PC-9 (cell line): ENCODE results near the gene CCDC12.

Source experiments
- EZH2 ChIP-seq: fragments of 200-600 bp; sonication (generic); IDR thresholded peaks from 2 replicates; pipeline ENCODE4 v1.8.0; 2017; ENCODE audit warnings: antibody characterized with exemption, low read depth
- TF ChIP-seq, protein P1 (sequence below): fragments of 200-600 bp; sonication (generic); conservative IDR thresholded peaks from 2 replicates; pipeline ENCODE4 v1.6.1; 2017; ENCODE audit warnings: mixed run types, antibody characterized with exemption, mild to moderate bottlenecking, moderate library complexity

GRCh38 chr3:46918202-46918601 lies 58.3 kb downstream of the CCDC12 start:
- TF ChIP-seq, protein P1, sequence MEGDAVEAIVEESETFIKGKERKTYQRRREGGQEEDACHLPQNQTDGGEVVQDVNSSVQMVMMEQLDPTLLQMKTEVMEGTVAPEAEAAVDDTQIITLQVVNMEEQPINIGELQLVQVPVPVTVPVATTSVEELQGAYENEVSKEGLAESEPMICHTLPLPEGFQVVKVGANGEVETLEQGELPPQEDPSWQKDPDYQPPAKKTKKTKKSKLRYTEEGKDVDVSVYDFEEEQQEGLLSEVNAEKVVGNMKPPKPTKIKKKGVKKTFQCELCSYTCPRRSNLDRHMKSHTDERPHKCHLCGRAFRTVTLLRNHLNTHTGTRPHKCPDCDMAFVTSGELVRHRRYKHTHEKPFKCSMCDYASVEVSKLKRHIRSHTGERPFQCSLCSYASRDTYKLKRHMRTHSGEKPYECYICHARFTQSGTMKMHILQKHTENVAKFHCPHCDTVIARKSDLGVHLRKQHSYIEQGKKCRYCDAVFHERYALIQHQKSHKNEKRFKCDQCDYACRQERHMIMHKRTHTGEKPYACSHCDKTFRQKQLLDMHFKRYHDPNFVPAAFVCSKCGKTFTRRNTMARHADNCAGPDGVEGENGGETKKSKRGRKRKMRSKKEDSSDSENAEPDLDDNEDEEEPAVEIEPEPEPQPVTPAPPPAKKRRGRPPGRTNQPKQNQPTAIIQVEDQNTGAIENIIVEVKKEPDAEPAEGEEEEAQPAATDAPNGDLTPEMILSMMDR, result no peak
- no peak for TF ChIP-seq EZH2
